HG02870 (cell line): ENCODE results near the gene CFAP221.

Experiments
- ATAC-seq: cut with Tn5 transposase; IDR thresholded peaks from one replicate; pipeline ENCODE4 v1.9.1; 2021; ENCODE audit warnings: mild to moderate bottlenecking, moderate library complexity; ENCODE audit not compliant: unreplicated experiment

CFAP221 gene

DNA sequence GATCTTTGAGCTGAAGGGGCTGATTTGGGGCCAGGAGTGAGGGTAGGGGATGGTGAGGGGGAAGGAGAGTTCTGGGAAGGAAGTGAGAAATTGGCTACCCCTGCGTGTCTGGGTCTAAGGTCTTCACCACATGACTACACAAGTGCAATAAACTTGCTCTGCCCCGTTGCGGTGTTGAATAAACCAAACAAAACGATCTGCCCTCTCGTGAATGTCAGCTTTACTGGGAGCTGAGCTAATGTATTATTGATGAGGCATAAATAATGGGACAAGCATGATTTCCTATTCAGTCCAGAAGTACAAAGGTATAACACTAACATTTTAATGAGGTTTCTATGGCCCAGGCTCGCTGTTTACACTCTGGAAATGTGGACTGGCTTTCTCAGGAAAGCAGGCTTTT, 8.0 kb upstream of the CFAP221 start:
- ATAC-seq = no peak

DNA sequence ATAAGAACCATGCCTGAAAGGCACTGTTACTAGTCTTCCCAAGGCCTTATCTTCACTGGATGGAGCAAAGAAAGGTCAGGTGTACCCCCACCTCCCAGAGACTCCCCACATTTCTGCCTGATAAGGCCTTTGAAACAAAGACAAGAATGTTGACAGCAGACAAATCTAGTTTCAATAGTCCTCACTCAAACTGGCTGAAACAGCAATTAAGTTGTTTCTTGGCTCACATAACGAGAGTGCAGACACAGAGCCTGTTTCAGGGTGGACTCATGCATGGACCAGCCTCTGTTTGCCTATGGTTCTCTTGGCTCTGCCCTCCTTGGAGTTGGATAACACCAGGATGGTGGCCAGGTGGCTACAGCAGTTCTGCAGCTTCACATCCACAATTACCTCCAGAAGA, 7.5 kb upstream of the CFAP221 start:
- no peak for ATAC-seq

DNA sequence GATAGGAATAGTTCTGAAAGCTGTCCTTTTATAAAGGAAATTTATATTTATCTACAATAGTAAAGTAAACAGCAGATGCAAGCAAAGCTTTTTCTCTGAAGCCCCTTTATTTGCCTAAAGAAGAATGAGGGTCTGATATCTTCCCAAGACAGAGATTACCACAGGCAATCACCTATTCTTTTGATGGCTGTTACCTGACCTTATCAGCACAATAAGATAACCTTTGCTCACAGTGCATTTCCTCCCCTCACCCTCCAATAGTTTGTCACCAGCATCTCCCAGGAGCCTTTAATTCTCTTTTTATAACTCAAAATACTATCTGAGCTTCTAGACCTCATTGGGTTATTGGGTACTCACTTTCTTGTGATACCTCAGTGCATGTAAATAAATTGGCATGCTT, 6.5 kb upstream of the CFAP221 start:
- ATAC-seq = no peak

DNA sequence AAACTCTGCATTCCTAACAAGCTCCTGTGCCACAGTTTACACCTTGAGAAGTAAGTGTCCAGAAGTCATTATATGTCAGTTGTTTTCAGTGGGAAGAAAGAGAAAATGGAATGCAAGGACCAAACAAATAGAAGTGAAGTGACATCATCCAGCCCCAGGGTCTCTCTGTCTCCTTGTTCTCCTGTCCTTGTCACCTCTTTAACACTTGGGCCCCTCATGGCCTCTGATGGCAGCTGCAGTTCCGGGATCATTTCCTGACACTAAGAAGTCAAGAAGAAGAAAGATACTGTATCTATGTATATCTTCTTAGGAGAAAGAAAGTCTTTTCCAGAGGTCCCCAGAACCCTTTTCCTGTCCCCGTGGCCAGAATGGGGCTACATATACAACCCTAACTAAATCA, 2.8 kb upstream of the CFAP221 start:
- no peak for ATAC-seq

DNA sequence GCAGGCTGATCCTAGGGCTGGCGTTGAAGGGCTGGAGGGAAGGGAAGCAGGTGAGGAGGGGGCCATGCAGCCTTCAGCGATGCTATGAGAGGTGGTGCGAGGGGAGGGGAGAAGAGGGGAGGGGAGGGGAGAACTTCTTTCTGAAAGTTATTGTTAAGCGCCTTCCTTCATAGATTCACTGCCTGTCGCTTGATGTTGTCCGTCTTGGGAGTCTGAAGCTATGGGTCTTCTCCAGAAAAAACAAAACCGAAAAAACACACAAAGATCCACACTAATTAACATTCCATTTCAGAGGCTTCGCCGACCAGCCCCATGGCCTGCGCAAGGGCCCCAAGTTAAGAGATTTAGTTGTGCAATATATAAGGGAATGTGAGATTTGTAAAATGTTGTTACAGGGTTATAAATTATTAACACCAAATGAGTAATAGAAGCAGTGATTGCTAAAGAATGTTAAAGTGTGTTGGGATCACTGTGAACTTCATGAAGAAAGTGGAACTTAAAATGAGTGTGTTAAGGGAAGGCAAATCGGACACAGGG, 758 bp downstream of the CFAP221 start:
- no peak for ATAC-seq

DNA sequence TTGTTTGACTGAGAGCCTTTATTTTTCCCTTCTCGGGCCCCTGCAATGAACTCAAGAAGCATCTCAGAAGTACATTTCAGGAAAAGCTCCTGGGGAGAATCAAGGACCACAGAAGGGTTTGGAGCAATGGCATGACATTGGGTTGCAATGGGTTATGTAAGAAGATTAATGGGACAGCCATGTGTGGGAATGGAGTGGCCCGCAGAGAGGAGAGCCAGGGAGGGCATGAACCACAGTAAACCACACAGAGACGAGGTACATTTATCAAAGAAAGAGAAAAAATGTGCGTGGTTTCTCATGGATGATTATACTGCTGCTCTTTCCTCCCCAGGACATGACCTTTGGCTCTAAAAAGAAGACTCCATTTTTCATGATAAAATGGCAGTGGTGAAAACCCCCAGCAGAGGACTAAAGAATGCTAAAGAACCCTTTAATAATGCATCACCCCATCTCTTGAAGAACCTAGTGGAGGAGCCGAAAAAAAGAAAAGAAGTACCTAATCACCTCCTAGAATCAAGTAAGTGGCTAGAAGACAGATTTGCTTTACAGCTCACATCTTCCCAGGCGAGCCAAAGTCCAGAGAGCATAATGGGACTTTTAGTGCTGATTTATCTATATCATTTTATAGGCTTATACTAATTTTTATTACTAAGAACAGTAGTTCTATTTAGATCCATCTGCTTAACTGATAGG, 1.7 kb downstream of the CFAP221 start:
- ATAC-seq = no peak

DNA sequence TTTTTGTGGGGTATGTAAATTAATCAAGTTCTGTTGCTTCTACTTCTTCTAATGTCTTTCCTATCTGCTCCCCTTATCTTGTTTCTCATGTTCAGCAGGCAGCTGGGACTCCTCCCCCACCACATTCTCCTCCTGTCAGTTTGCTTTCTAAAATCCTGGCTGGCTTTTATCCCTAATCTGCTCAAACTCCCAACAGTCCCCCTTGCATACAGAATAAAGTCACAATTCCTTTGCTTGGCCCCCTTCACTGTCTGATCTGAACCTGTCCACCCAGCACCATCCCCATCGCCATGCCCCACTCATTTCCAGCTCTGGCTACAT, 2.2 kb downstream of the CFAP221 start:
- ATAC-seq = no peak

DNA sequence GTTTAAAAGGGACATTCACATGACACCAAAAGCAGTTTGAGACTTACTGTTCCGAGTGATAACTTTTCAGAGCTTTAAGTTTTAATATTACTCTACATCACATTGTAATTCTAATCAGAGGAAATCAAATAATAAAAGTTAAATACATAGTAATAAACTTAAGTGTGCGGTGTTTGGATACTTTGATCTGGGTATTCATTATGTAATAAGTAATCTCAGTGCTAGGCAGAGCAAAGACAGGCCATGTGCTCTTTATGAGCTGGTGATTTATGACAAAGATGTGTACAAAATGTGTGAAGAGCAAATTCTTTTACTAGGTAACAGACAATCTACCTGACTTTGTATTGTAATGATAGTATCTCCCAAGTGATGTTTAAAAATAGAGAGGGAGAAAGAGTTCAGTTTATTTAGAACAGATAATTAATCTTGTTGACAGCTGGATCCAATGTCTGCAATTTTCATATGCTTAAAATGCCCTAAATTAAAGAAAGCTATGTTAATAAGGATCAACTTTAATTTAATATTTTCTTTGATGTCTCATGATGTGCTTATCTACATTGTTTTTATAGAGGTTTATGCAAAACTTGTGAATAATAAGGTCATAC, 4.4 kb downstream of the CFAP221 start:
- no peak for ATAC-seq

DNA sequence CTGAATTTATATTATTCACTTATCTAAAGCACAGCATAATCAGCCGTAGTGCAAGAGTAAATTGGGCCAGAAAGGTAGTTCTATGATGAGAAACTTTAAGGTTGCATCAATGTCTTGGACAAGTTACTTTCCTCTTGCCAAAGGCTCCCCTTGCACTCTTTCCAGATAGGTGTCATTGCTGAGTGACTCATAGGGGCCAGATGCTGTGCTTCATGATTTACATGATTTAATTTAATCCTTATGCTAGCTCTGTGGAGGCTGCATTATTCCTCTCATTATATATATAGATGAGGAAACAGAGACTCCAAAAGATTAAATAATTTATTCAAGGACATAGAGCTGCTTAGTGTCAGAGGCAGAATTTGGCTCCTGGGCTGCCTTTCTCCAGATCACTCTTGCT, 5.0 kb downstream of the CFAP221 start:
- no peak for ATAC-seq

DNA sequence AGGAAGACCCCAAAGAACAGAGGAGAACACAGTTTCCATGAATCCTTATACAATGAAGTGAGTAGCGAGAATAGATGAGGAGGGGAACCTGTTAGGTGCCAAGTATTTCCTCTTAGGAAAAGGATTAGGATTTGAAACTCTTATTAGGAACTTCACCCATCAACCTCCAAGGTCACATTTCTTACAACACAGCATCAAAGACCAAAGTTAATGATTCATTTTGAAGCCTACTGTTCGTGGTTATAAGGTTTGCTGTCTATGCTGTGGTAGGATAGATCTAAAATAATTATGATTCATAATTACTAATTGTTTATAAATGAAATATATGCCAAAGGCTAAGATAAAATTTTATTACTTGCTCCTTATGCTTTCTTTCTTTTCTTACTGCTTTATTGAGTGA, 6.1 kb downstream of the CFAP221 start:
- ATAC-seq = no peak

DNA sequence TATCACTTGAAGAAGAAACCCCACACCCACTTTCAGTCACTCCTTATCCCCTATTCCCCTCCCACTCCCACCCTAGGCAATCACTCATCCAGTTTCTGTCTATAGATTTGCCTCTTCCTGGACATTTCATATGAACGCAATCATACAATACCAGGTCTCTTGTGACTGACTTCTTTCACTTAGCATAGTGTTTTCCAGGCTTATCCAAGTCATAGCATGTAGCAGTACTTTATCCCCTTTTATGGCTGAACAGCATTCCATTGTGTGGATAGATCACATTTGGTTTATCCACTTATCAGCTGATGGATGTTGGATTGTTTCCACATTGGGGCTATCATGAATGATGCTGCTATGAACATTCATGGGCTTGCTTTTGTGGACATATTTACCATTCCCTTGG, 6.6 kb downstream of the CFAP221 start:
- ATAC-seq = no peak

DNA sequence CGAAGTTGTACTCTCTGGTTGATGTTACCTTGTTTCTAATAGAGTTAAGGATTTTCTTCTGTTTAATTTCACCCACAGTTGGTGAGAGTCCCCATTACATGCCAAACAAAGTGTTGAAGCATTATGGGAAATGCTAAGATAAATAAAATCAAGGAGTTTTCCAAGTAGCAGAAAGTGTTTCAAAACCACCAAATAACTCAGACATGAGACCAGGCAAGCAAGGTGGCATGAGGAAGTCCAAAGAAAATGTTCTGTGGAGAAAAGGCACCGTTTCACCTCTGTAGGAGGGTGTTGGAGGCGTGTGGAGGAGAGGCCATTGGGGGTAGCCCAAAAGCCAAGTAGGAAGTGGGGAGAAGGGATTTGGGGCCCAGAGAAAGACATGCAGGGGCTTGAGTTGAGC, 8.7 kb downstream of the CFAP221 start:
- ATAC-seq = no peak

DNA sequence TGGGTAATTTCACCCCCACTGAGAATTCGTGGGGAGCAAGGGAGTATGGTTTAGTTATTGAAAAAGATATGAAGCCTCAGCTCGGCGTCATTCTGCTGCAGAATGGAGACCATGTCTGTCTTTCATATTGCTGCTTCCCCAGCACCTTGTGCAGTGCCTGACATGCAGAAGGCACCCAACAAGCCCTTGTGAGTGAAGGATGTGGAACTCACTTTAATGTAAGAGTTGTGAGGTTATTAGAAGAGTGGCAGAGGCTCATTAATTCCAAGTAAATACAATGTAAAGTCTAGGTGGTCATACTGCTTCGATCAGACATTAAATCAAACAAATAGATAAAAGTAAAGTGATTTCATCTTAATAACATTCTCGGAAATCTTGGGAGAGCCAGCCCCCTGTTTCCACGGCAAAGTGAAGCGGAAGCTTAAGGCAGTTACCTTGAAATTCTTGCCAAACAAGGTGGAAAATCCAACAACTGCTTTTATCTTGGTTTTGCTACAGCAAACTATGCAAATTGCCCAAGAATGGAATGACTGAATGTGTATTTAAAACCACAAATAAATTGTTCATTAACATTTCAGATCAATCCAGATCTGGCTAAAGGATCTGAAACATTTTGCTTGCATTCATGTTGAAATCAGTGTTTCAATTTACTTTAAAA, 9.6 kb downstream of the CFAP221 start:
- no peak for ATAC-seq

DNA sequence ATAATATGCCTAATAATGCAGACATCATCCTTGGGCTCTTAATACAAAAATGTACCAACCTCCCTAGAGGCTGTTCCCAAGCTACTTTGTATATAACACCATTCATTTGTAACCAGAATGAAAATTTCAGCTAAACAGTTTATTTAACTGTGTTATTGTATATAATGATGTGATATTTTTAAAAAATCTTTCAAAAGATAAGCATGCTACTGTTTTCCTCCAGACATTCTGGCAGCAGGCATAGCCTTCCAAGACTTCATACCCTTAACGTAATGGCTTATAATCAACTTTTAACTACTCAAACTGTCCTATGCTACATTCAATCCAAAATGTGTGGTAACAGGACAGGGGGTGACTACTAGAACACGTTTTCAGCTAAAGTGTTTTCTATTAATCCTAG, 21.2 kb downstream of the CFAP221 start:
- no peak for ATAC-seq

DNA sequence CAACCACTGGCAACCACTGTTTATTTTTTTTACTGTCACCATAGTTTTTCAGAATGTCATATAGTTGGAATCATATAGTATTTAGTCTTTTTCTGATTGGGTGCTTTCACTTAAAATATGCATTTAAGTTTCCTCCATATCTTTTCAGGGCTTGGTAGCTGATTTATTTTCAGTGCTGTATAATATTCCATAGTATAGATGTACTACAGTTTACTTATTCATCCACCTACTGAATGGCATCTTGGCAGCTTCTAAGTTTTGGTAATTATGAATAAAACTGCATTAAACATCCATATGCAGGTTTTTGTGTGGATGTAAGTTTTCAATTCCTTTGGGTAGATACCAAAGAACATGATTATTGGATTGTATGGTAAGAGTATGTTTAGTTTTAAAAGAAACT, 23.0 kb downstream of the CFAP221 start:
- no peak for ATAC-seq

DNA sequence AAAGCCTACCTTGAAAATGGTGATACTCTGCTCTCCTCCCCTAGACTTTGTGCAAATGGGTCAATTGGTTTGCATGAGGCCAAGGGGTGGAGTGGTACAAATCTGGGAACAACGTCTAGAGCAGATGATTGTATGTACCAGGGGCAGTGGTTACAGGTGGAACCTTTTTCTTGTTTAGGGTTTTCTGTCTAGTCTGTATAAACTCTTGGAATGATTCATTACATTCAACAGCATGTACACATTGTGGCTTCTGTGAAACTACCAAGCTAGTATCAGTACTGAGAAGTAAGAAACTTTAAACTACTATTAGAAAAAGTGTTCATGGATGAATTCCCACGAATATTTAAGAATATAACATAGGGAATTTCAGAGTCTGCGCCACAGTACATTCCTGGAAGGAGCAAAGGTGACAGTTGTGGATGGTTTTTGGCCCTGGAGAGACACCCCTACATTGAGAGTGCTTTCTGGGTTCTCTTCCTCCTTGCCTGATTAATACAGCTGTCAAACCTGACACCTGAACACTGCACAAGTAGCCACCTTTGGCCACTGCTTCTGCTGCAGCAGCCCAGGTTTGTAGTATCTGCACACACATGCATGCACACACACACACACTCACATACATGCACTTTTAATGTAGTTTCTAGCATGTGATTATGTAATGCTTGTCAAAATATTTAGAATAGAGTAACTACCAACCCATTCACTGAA, 30.0 kb downstream of the CFAP221 start:
- peak; percentile 100 for ATAC-seq

DNA sequence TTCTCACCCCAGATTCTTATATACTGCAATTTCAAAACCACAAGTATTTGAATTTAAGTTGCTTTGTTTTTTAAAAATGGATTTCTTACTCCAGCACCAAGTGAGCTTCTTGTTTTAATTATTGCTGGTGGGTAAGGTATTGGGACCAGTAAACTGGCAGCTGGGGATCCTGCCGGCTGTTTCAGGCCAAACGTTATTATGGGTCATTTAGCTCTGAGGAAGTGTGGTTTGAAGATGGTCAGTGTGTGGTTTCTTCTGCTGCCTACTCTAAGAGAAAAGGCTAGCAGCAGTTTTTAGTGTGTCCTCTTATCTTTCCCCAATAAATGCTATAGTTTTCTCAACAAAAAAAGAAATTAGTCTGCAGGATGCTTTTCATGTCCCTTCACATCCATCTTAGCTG, 30.6 kb downstream of the CFAP221 start:
- ATAC-seq = no peak

DNA sequence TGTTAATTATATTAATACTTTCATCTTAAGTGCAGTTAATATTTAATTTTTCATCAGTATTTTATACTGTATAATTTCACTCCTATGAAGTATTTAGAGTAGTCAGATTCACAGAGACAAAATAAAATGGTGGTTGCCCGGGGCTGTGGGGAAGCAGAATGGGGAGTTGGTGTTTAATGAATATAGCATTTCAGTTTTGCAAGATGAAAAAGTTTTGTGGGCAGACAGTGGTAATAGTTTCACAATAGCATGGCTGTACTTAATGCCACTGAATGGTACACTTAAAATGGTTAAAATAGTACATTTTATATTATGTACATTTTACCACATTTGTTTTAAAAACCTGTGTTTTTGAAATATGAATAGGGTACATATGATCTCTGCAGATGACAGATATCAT, 31.2 kb downstream of the CFAP221 start:
- ATAC-seq = no peak

DNA sequence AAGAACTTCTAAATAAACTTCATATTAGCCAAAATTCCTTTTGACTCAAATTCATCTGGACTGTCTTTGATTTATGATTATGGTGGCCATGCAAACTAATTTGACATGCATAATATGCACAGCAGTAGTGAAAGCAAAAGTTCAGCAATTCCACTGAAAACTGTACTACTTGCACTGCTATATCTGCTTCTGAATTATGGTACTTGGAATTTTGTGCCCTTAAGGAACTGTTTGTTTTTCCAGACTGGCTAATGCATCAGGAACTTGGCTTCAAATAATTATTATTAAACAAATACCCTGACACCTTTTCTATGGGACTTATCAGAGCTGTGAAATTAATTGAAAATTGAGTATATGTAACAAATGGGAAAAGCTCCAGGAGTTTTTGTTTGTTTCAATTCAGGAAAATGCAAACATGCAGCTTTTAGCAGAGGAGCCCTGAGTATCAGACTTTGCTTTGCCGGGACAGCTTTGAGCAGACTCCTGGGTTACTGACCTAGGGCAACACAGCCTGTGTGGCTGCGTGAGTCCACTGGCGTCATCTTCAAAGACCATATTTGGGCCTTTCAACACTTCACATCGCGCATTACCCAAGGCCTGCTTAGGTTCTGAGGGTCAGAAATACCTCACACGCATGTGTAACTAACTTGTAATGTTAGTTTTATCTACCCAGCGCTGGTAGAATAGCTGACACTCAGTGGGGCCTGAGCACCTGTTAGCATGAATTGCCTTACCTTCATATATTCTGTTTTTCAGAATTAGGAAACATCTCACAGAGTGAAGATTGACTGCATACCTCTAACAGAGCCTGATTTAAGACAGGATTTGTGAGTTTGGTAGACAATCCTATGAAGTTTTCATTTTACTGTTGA, 35.4 kb downstream of the CFAP221 start:
- no peak for ATAC-seq

DNA sequence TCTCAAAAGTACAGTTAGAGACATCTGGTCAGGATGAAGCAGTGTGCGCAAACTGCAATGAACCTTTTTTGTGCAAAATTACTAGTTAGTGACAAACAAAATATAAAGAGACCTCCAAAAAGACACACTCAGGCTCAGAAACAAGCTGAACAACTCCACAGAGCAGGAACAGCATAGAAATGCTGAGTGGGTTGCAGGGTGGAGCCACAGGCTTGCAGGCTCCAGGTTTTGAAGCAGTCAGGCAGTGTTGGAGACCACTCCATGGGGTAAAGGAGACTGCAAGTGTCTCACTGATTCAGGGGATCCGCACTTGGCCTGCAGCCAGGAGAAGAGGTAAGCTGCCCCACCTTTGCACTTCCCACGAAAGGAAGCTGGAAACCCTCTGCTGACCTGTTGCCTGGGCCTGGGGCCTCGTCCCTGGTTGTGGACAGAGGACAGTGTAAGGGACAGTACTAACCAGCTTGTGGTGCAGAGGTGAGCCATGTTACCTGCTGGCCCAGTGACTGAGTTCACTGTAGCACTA, 36.4 kb downstream of the CFAP221 start:
- ATAC-seq = no peak

DNA sequence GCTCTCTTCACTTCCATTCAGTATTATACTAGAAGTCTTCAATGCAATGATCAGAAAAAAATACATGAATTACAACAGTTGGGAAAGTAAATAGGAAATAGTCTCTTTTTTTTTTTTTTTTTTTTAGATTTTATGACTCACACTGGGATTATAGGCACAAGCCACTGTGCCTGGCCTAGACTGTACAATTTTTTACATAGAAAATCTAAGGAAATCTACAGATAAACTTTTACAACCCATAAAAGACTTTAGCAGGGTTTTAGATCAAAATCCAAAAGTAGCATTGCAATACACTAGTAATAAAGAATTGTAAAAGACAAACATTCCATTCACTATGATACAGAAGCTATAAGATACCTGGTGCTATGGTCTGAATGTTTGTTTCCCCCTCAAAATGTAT, 39.0 kb downstream of the CFAP221 start:
- ATAC-seq = no peak
